Esophagus mucosa (tissue), 1 donor: ENCODE data around the gene KRTAP5-3. TPM values are rescaled to one million over a fixed set of nuclear protein-coding genes. Genes with fewer than 3 reads are reported as not detected.
A peak's percentile ranks its signal among the peaks of the same experiment; 100 is the strongest.
"Not testable (repeated sequence)": the region's sequence is repeated elsewhere in the genome, so short reads cannot be mapped to it uniquely, and the experiment has no call there.

Experiments used
- ATAC-seq: fragments of 200-7000 bp; cut with Tn5 transposase; one replicate; pipeline ENCODE4 v1.9.1; 2020
- total RNA-seq: library from RNA; stranded (reverse); gene quantifications from one replicate; pipeline ENCODE4 v1.2.4, GENCODE V29; 2023
- donor health status: DM: yes; HTN: yes; CAD: no.

Gene KRTAP5-3
- total RNA-seq, 1 donor from 2014 or later: not detected

- not testable (repeated sequence) for ATAC-seq
These were observed 32.5 kb downstream of the KRTAP5-3 start for GRCh38 chr11:1575756-1576155.

GRCh38 chr11:1574933-1575242 lies 33.4 kb downstream of the KRTAP5-3 start:
- ATAC-seq: no peak

DNA sequence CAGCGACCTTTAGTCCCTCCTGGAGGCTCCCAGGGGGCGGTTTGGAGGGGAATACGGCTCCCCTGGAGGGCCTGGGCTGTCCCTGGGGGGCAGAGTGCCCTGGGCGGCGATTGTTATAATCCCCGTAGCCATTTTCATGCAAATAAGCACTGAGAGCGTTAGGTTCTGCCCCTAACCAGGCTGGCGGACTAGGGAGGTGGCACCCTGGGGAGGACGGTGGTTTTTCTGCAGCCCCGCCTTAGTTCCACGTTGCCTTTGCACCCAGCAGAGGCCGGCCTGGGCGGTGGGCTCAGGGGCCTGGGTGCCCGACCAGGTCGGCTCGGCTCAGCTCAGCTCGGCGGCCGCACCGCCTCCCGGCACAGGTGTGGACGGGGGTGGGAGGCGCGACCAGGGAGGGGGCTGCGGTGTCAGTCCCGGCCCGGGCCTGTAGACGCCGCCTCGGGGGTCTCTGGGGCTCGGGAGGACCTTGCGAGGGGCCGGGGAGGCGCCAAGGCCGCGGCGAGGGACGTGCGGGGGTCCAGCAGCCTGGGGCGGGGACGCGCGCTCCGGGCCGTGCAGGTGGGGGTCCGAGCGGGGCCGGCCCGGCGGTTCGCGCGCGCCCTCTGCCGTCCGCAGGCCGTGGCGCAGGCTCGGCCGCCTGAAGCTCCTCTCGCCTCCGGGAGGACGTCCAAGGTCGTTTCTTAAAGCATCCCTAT lies 33.9 kb downstream of the KRTAP5-3 start:
- peak; percentile 44 for ATAC-seq

- peak; percentile 33 for ATAC-seq
These were observed 34.4 kb downstream of the KRTAP5-3 start for GRCh38 chr11:1573903-1574237.

GRCh38 chr11:1573077-1573902 lies 35.0 kb downstream of the KRTAP5-3 start:
- peak; percentile 30 for ATAC-seq

GRCh38 chr11:1572197-1573076 lies 35.8 kb downstream of the KRTAP5-3 start, which contains the start of gene DUSP8:
Gene DUSP8 (minus strand): TSS chr11:1572271. CDS start chr11:1565826, 6,445 bp downstream.
- peak; percentile 59 for ATAC-seq

DNA sequence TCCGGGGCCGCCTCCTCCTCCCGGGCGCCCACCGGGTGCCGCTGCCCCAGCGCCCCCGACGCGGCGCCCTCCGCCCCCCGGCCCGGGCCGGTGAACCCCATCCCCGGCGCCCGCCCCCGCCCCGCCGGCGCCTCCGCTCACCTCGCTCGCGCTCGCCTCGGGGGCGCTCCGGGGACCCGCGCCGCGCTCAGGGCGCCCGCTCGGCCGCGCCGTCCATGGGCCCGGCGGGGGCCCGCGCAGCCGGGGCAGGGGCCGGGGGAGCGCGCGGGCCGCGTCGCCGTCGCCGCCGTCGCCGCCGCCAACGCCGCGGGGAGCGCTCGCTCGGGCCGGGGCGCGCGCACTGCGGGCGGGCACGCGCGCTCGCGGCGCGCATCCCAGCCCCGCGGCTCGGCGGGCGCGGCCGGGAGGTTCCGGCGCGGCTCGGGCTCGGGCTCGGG lies 36.5 kb downstream of the KRTAP5-3 start:
- no peak for ATAC-seq

- no peak for ATAC-seq
These were observed 37.1 kb downstream of the KRTAP5-3 start for GRCh38 chr11:1570896-1571759.

- no peak for ATAC-seq
These were observed 37.8 kb downstream of the KRTAP5-3 start for GRCh38 chr11:1570531-1570895.

- no peak for ATAC-seq
These were observed 38.2 kb downstream of the KRTAP5-3 start for GRCh38 chr11:1570001-1570453.

DNA sequence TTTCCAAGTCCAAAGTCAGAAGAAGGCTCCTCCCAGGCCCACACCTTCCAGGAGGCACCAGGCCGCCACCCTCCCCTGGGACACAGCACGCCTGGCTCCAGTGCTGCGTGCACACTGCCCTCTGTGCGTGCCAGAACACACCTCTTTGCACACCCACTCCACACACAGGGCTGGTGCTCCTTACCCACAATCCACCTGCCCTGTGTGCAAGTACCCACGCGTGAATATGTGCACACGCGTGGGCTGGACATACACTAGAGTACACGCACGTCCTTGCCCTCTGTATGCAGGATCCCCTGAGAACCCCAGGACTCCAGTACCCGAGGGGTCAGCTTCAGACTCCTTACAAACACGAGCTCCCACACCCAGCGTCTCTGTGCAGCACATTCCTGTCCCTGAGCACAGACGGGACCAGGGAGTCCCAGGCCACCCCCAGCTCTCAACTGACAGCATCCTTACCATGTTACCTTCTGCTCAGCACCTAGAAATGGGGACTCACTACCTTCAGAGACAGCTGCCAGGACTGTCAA lies 38.9 kb downstream of the KRTAP5-3 start:
- ATAC-seq: no peak

DNA sequence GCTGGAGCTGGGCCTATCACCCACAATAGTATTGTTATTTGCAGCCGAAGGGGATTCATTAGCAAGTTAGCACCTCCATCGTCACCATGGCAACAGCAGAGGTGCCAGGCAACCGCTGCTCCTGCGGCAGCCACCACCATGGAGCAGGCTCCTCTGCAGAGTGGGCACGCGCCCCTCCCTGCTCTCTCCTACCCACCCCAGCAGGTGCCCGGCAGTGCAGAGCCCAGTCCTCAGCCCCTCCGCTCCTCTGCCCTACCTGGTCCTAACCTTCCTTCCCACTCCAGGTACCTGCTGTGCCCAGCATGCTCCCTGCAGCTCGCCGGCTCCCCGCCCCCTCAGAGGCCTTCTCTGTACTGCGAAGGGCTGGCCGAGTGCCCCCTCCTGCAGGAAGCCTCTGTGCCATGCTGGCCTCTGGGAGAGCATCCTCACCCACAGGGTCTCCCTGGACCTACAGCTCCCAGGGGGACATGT lies 39.8 kb downstream of the KRTAP5-3 start:
- ATAC-seq: no peak

DNA sequence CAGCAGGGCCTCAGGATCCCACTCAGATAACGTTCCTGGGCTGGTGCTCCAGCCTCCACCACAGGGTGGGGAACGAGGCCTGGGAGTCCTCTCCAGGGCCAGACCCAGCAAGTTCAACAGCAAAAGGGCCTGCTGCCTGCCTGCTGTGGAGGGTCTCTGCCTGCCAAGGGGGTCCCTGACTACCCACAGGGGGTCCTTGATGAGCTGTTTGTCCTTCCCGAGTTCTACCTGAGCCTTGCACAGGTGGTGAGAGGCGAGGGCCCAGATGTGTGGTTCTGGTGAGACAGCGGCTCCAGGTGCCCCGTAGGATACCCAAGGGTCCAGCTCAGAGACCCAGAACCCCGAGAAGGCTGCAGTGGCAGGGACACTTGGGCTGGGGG lies 40.6 kb downstream of the KRTAP5-3 start:
- ATAC-seq: no peak

GRCh38 chr11:1567052-1567720 lies 41.1 kb downstream of the KRTAP5-3 start:
- ATAC-seq: no peak

- no peak for ATAC-seq
These were observed 41.7 kb downstream of the KRTAP5-3 start for GRCh38 chr11:1566381-1567051.

DNA sequence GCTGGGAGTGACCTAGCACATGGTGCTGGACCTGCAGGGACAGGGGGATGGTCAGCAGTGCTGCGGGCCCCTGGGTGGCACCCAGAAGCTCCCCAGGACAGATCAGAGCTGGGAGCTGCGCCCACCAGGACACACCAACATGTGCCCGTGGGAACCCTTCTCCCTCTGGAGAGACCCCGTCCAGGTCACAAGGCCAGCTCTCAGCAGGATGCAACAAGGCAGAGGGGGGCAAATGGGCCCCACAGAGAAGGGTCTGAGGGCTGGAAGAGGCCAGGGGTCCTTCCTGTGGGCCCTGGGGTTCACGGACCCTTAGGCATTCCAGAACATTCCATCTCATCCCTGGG lies 42.4 kb downstream of the KRTAP5-3 start:
- ATAC-seq: no peak

DNA sequence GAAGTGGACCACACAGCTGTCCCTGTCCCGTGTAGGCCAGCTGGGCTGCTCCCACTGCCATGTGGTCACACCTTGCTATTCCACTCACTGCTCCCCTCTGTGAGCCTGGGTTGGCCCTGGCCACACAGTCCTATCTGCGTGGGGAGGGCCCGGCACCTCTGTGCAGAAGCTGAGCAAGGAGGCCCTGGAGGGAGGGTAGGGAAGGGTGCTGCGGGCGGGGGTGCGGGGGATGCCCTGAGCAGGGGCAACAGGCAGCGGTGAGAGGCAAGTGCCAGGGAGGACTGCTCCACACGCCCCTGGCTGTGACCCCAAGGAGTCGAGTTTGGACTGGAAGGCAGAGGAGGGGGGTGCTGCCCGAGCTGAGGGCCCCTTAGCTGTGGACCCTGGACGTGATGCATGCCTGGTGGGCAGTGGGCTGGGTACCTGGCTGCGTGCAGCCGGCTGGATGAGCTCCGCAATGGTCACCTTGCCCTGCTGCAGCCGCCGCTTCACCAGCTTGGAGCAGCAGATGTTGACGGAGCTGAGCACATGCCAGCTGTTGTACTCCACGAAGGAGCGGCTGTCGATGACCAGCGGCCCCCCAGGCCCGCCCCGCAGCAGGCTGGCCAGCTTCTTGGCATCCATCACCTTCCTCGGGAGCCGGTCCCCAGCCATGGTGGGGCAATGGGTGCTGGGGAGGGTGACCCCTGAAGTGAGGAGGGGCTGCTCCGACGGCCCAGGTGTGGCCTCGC lies 42.9 kb downstream of the KRTAP5-3 start:
- no peak for ATAC-seq

- ATAC-seq: peak; percentile 35
These were observed 43.6 kb downstream of the KRTAP5-3 start for GRCh38 chr11:1564535-1565172.
